HCT116 (cell line): ENCODE results near the gene TUBA8. TPM values are rescaled to one million over a fixed set of nuclear protein-coding genes. Genes with fewer than 3 reads are reported as not detected.
"Not testable (repeated sequence)": the region's sequence is repeated elsewhere in the genome, so short reads cannot be mapped to it uniquely, and the experiment has no call there.

ENCODE experiments used
- ATAC-seq: fragments of 200-7000 bp; cut with Tn5 transposase; 2 replicates; pipeline ENCODE4 v1.9.1; 2020; ENCODE audit warnings: mild to moderate bottlenecking, moderate library complexity
- BruUV-seq: library from RNA; stranded (reverse); fragments of 400-500 nt; replicated peaks from 2 replicates; lab custom pipeline; 2021; lab: Mats Ljungman, UMichigan
- CTCF ChIA-PET: fragments of 300-600 bp; sonication (Branson Sonifier 250); formaldehyde crosslinking; loops from one replicate; lab custom pipeline; 2021; ENCODE audit warnings: antibody characterized with exemption; lab: Charles Lee
- POLR2A ChIA-PET: fragments of 300-600, 350-600 bp; sonication (Branson Sonifier 250); formaldehyde crosslinking; loops from one replicate; lab custom pipeline; 2021; ENCODE audit warnings: antibody characterized with exemption; lab: Charles Lee
- RAD21 ChIA-PET, 2 experiments: fragments of 300-600 bp; sonication (Branson Sonifier 250); formaldehyde crosslinking; loops; one replicate each; lab custom pipeline; 2023; ENCODE audit warnings: low total read pairs in 2 of 2; ENCODE audit not compliant: uncharacterized antibody in 2 of 2, unreplicated experiment in 2 of 2, low non-redundant PET in 1 of 2; lab: Charles Lee
- DNase-seq: peaks from one replicate; pipeline ENCODE4 v3.0.0-alpha.2; 2010; ENCODE audit warnings: low read depth, low spot score
- H2AFZ ChIP-seq: fragments of 200-600 bp; shearing (Covaris generic), sonication (generic); 2 replicates; pipeline ENCODE4 v1.6.1; 2017; ENCODE audit warnings: low read depth, mixed run types, mixed read lengths, antibody characterized with exemption, low read length; ENCODE audit not compliant: poor library complexity, severe bottlenecking
- H3K27ac ChIP-seq: 2 replicates; pipeline ENCODE4 v1.5.1; 2012; ENCODE audit warnings: low read depth, low read length
- H3K27me3 ChIP-seq: fragments of 200-600 bp; sonication (generic); 2 replicates; pipeline ENCODE4 v1.6.1; 2016; ENCODE audit warnings: mixed run types, low read length, mixed read lengths; ENCODE audit not compliant: insufficient read depth
- H3K36me3 ChIP-seq, 2 experiments: fragments of 200-500 bp in 1 of 2; fragments of 200-600 bp in 1 of 2; sonication (Bioruptor generic) in 1 of 2; sonication (generic) in 1 of 2; 2 replicates each; pipeline versions ENCODE4 v1.5.1 to v1.6.1; 2014 to 2016; ENCODE audit warnings: low read length in 2 of 2, inconsistent platforms in 1 of 2, mixed read lengths in 1 of 2, mixed run types in 1 of 2; ENCODE audit not compliant: insufficient read depth in 2 of 2, control insufficient read depth in 1 of 2
- H3K4me1 ChIP-seq, 2 experiments: fragments of 200-600 bp in 1 of 2; sonication (generic) in 1 of 2; 2 replicates each; pipeline versions ENCODE4 v1.5.1 to v1.6.1; 2012 to 2017; ENCODE audit warnings: low read length in 2 of 2, inconsistent platforms in 1 of 2, mild to moderate bottlenecking in 1 of 2, mixed read lengths in 1 of 2, mixed run types in 1 of 2, moderate library complexity in 1 of 2; ENCODE audit not compliant: insufficient read depth in 2 of 2, control insufficient read depth in 1 of 2
- H3K4me2 ChIP-seq: fragments of 200-600 bp; sonication (generic); 2 replicates; pipeline ENCODE4 v1.6.1; 2017; ENCODE audit warnings: mixed run types, low read length, mixed read lengths
- H3K4me3 ChIP-seq, 2 experiments: fragments of 200-600 bp in 1 of 2; sonication (generic) in 1 of 2; replicated peaks in 1 of 2; 2 replicates each; pipeline ENCODE4 v1.5.1; 2011 to 2016; ENCODE audit warnings: low read length in 2 of 2, control low read depth in 1 of 2, low read depth in 1 of 2, mild to moderate bottlenecking in 1 of 2, mixed read lengths in 1 of 2, mixed run types in 1 of 2
- H3K79me2 ChIP-seq: fragments of 200-600 bp; sonication (generic); 2 replicates; pipeline ENCODE4 v1.6.1; 2017; ENCODE audit warnings: mild to moderate bottlenecking, mixed run types, low read length, moderate library complexity, mixed read lengths; ENCODE audit not compliant: insufficient read depth
- H3K9ac ChIP-seq: fragments of 200-600 bp; sonication (generic); 2 replicates; pipeline ENCODE4 v1.6.1; 2016; ENCODE audit warnings: low read length, mixed read lengths
- H3K9me2 ChIP-seq: fragments of 200-600 bp; sonication (generic), shearing (Covaris generic); 2 replicates; pipeline ENCODE4 v1.6.1; 2017; ENCODE audit warnings: mixed run types, mild to moderate bottlenecking, moderate library complexity; ENCODE audit not compliant: insufficient read depth
- H3K9me3 ChIP-seq, 2 experiments: fragments of 200-500 bp in 1 of 2; fragments of 200-600 bp in 1 of 2; sonication (Bioruptor generic) in 1 of 2; sonication (generic) in 1 of 2; 2 replicates each; pipeline ENCODE4 v1.6.1; 2014 to 2017; ENCODE audit warnings: low read length in 2 of 2, mixed read lengths in 2 of 2, inconsistent platforms in 1 of 2, low read depth in 1 of 2, mild to moderate bottlenecking in 1 of 2, mixed run types in 1 of 2, moderate library complexity in 1 of 2; ENCODE audit not compliant: control insufficient read depth in 1 of 2, insufficient read depth in 1 of 2
- H4K20me1 ChIP-seq: fragments of 200-600 bp; sonication (generic), shearing (Covaris generic); 2 replicates; pipeline ENCODE4 v1.6.1; 2017; ENCODE audit warnings: mixed run types, mild to moderate bottlenecking, moderate library complexity; ENCODE audit not compliant: insufficient read depth
- ATF3 ChIP-seq: IDR thresholded peaks from 2 replicates; pipeline ENCODE4 v1.6.1; 2012
- CBX3 ChIP-seq: IDR thresholded peaks from 2 replicates; pipeline ENCODE4 v1.6.1; 2012; ENCODE audit warnings: low read depth
- EGR1 ChIP-seq: IDR thresholded peaks from 2 replicates; pipeline ENCODE4 v1.6.1; 2012; ENCODE audit warnings: low read depth
- EZH2 ChIP-seq: fragments of 200-600 bp; sonication (generic); IDR thresholded peaks from 2 replicates; pipeline ENCODE4 v1.6.1; 2017; ENCODE audit warnings: antibody characterized with exemption, mixed run types
- MAX ChIP-seq: IDR thresholded peaks from 2 replicates; pipeline ENCODE4 v1.6.1; 2012
- POLR2A ChIP-seq: IDR thresholded peaks from 2 replicates; pipeline ENCODE4 v1.7.0; 2011; ENCODE audit warnings: borderline replicate concordance; ENCODE audit not compliant: insufficient read depth, insufficient read length; ENCODE audit errors: extremely low read depth
- SP1 ChIP-seq: IDR thresholded peaks from 2 replicates; pipeline ENCODE4 v1.6.1; 2012; ENCODE audit warnings: low read depth
- SRF ChIP-seq: IDR thresholded peaks from 2 replicates; pipeline ENCODE4 v1.6.1; 2012; ENCODE audit warnings: low read depth
- YY1 ChIP-seq: IDR thresholded peaks from 2 replicates; pipeline ENCODE4 v1.6.1; 2011; ENCODE audit warnings: low read length, low read depth, moderate library complexity, mild to moderate bottlenecking; ENCODE audit not compliant: insufficient replicate concordance; ENCODE audit errors: extremely low read depth
- ZNF274 ChIP-seq: fragments of 200-500 bp; sonication (Bioruptor generic); IDR thresholded peaks from 2 replicates; pipeline ENCODE4 v1.6.1; 2014; ENCODE audit warnings: mild to moderate bottlenecking, low read depth, low read length, inconsistent platforms
- intact Hi-C: fragments of 100-400 bp; cut with micrococcal nuclease; formaldehyde crosslinking; loops from 2 replicates; pipeline ENCODE4 v1.10.0; 2022
- total RNA-seq: library from RNA; stranded (reverse); gene quantifications from one replicate; pipeline ENCODE4 v1.2.1, GENCODE V29; 2021; ENCODE audit not compliant: unreplicated experiment

The TUBA8 gene
- total RNA-seq, 1 experiment from 2014 or later, result 2.3 TPM

- Histone ChIP-seq H2AFZ (no peak overlapping the region), H3K4me1 (no peaks in the 10 kb centered on the region), H3K27ac (no peak overlapping the region), H3K9ac (no peak overlapping the region), H3K9me3 (no peaks in the 10 kb centered on the region), H4K20me1 (no peaks in the 10 kb centered on the region), H3K4me3 (no peak overlapping the region), H3K9me2 (no peaks in the 10 kb centered on the region), H3K27me3 (no peaks in the 10 kb centered on the region), H3K79me2 (no peaks in the 10 kb centered on the region), H3K36me3 (no peaks in the 10 kb centered on the region), H3K4me2 (no peak overlapping the region)
- CTCF ChIA-PET, result no interaction called here
- TF ChIP-seq SRF, result no peak
- TF ChIP-seq SP1, result no peak
- no peak for TF ChIP-seq POLR2A
- TF ChIP-seq ATF3, result no peak
- no peak for TF ChIP-seq EZH2
- no peak for TF ChIP-seq ZNF274
- TF ChIP-seq YY1, result no peak
- no peak for TF ChIP-seq MAX
- no peak for TF ChIP-seq CBX3
- no peak for TF ChIP-seq EGR1
- ATAC-seq (no peak), DNase-seq (no peak)
- BruUV-seq, result no TSS peak
- intact Hi-C loops, result no loop called here
- POLR2A ChIA-PET, result no interaction called here
- RAD21 ChIA-PET, result no interaction called here
Observed at GRCh38 chr22:18136563-18137320, 26.1 kb downstream of the TUBA8 start.

- H3K9me3 ChIP-seq, H3K27me3 ChIP-seq, RAD21 ChIA-PET, BruUV-seq, CTCF ChIA-PET, H2AFZ ChIP-seq, ATAC-seq, intact Hi-C loops, H3K4me3 ChIP-seq, H3K9ac ChIP-seq, H3K27ac ChIP-seq, H3K79me2 ChIP-seq, DNase-seq, POLR2A ChIA-PET, H3K36me3 ChIP-seq, H3K4me1 ChIP-seq, H3K9me2 ChIP-seq, H4K20me1 ChIP-seq, H3K4me2 ChIP-seq: not testable (repeated sequence)
Observed at GRCh38 chr22:18141004-18141403, 30.4 kb downstream of the TUBA8 start.
